A549 (cell line): ENCODE measurements around the gene TTC17. TPM values are rescaled to one million over a fixed set of nuclear protein-coding genes. Genes with fewer than 3 reads are reported as not detected.

Experiments used
- ATAC-seq, 2 experiments: fragments of 200-7000 bp in 1 of 2; fragments of >200 bp in 1 of 2; cut with Nextera tagmentation in 1 of 2; cut with Tn5 transposase in 1 of 2; 3 replicates each; pipeline versions ENCODE4 v1.8.0 to v1.9.1; 2018 to 2020; ENCODE audit warnings: mild to moderate bottlenecking in 1 of 2, moderate library complexity in 1 of 2
- CTCF ChIA-PET: fragments of 300-600 bp; sonication (Branson Sonifier 250); formaldehyde crosslinking; extraction: SDS; loops from one replicate; lab custom pipeline; 2021; ENCODE audit warnings: antibody characterized with exemption, inconsistent platforms; lab: Yijun Ruan, JAX
- POLR2A ChIA-PET: fragments of 350-600 bp; formaldehyde crosslinking; extraction: SDS; loops from one replicate; lab custom pipeline; 2021; ENCODE audit warnings: antibody characterized with exemption, inconsistent platforms; lab: Yijun Ruan, JAX
- DNase-seq, 2 experiments: peaks; one replicate each; pipeline versions ENCODE4 v3.0.0 to v3.0.0-alpha.2; 2011 to 2016; ENCODE audit warnings: low read depth in 1 of 2, low spot score in 1 of 2
- FAIRE-seq: peaks from 2 replicates; lab custom pipeline; 2011; peaks lifted over from hg19 to GRCh38; lab: Jason Lieb, UNC
- H3K27ac ChIP-seq, 2 experiments: fragments of >200 bp; sonication (Bioruptor Twin); formaldehyde crosslinking; 3 replicates each; pipeline ENCODE4 v1.5.1; 2016 to 2017
- H3K4me1 ChIP-seq: fragments of >200 bp; sonication (Bioruptor Twin); formaldehyde crosslinking; 3 replicates; pipeline ENCODE4 v1.6.1; 2016
- H3K4me2 ChIP-seq: fragments of >200 bp; sonication (Bioruptor Twin); formaldehyde crosslinking; 3 replicates; pipeline ENCODE4 v1.6.1; 2016
- H3K4me3 ChIP-seq: fragments of >200 bp; sonication (Bioruptor Twin); formaldehyde crosslinking; 3 replicates; pipeline ENCODE4 v1.5.1; 2016
- H3K9me3 ChIP-seq: fragments of >200 bp; sonication (Bioruptor Twin); formaldehyde crosslinking; 3 replicates; pipeline ENCODE4 v1.6.1; 2016
- BHLHE40 ChIP-seq: IDR thresholded peaks from 2 replicates; pipeline ENCODE4 v1.6.1; 2012; ENCODE audit warnings: low read depth, low read length, inconsistent platforms
- CBX2 ChIP-seq: fragments of 200-600 bp; sonication (generic); IDR thresholded peaks from 2 replicates; pipeline ENCODE4 v1.6.1; 2016; ENCODE audit warnings: low read depth, mild to moderate bottlenecking, borderline replicate concordance
- CEBPB ChIP-seq, 2 experiments: fragments of >200 bp in 1 of 2; sonication (Bioruptor Twin) in 1 of 2; formaldehyde crosslinking in 1 of 2; IDR thresholded peaks; 2 replicates each; pipeline ENCODE4 v1.6.1; 2012 to 2016
- CHD2 ChIP-seq: fragments of 150-350 bp; IDR thresholded peaks from 2 replicates; pipeline ENCODE4 v1.6.1; 2014; ENCODE audit warnings: low read length; ENCODE audit not compliant: partially characterized antibody
- CHD4 ChIP-seq: fragments of 200-600 bp; sonication (generic); IDR thresholded peaks from 2 replicates; pipeline ENCODE4 v1.6.1; 2016; ENCODE audit warnings: antibody characterized with exemption, mild to moderate bottlenecking, borderline replicate concordance
- EHMT2 ChIP-seq: fragments of 200-600 bp; sonication (generic); IDR thresholded peaks from 2 replicates; pipeline ENCODE4 v1.6.1; 2016; ENCODE audit warnings: antibody characterized with exemption, low read depth, mild to moderate bottlenecking, moderate library complexity
- FOSB ChIP-seq: fragments of 250-450 bp; sonication (Bioruptor Pico); IDR thresholded peaks from 2 replicates; pipeline ENCODE4 v1.5.0; 2020; ENCODE audit warnings: mild to moderate bottlenecking, moderate library complexity
- FOXS1 ChIP-seq: fragments of 250-450 bp; sonication (Bioruptor Pico); IDR thresholded peaks from 2 replicates; pipeline ENCODE4 v1.5.0; 2020; ENCODE audit warnings: mild to moderate bottlenecking, moderate library complexity
- GATA3 ChIP-seq: IDR thresholded peaks from 2 replicates; pipeline ENCODE4 v1.6.1; 2012; ENCODE audit warnings: borderline replicate concordance
- HDAC2 ChIP-seq: fragments of 200-600 bp; sonication (generic); IDR thresholded peaks from 2 replicates; pipeline ENCODE4 v1.6.1; 2016
- HEYL ChIP-seq: fragments of 250-450 bp; sonication (Bioruptor Pico); IDR thresholded peaks from 2 replicates; pipeline ENCODE4 v1.8.0; 2021; ENCODE audit warnings: mild to moderate bottlenecking, moderate library complexity
- JUN ChIP-seq, 2 experiments: fragments of >200 bp; sonication (Bioruptor Twin); formaldehyde crosslinking; IDR thresholded peaks; 2 replicates in 1 of 2; 3 replicates in 1 of 2; pipeline ENCODE4 v1.6.1; 2016 to 2017
- KDM1A ChIP-seq: fragments of 200-600 bp; sonication (generic); IDR thresholded peaks from 2 replicates; pipeline ENCODE4 v1.6.1; 2016; ENCODE audit warnings: low read depth, mild to moderate bottlenecking
- MAFK ChIP-seq: fragments of 450-650 bp; IDR thresholded peaks from 2 replicates; pipeline ENCODE4 v1.6.1; 2014; ENCODE audit not compliant: partially characterized antibody
- MAZ ChIP-seq: fragments of 150-350 bp; IDR thresholded peaks from 2 replicates; pipeline ENCODE4 v1.6.1; 2014; ENCODE audit warnings: antibody characterized with exemption, low read depth, low read length, borderline replicate concordance
- NFE2L2 ChIP-seq: fragments of 150-350 bp; conservative IDR thresholded peaks from 2 replicates; pipeline ENCODE4 v1.6.1; 2014; ENCODE audit warnings: low read length
- NPAS2 ChIP-seq: fragments of 250-450 bp; sonication (Bioruptor Pico); IDR thresholded peaks from 2 replicates; pipeline ENCODE4 v1.8.0; 2022; ENCODE audit warnings: mild to moderate bottlenecking, moderate library complexity, borderline replicate concordance
- NR3C1 ChIP-seq: fragments of >200 bp; sonication (Bioruptor Twin); formaldehyde crosslinking; IDR thresholded peaks from 3 replicates; pipeline ENCODE4 v1.6.1; 2017
- PHF8 ChIP-seq: fragments of 200-600 bp; sonication (generic); IDR thresholded peaks from 2 replicates; pipeline ENCODE4 v1.6.1; 2016; ENCODE audit warnings: low read depth, mild to moderate bottlenecking, antibody characterized with exemption, moderate library complexity, borderline replicate concordance
- POLR2AphosphoS2 ChIP-seq: conservative IDR thresholded peaks from 2 replicates; pipeline ENCODE4 v1.6.1; 2012; ENCODE audit warnings: low read length, improper control_type of control experiment, inconsistent platforms
- RAD21 ChIP-seq, 2 experiments: fragments of >200 bp in 1 of 2; sonication (Bioruptor Twin) in 1 of 2; formaldehyde crosslinking in 1 of 2; IDR thresholded peaks in 1 of 2; conservative IDR thresholded peaks in 1 of 2; 2 replicates in 1 of 2; 3 replicates in 1 of 2; pipeline ENCODE4 v1.6.1; 2012 to 2018; ENCODE audit warnings: inconsistent platforms in 1 of 2
- RFX5 ChIP-seq: fragments of 450-650 bp; IDR thresholded peaks from 2 replicates; pipeline ENCODE4 v1.7.1; 2014; ENCODE audit warnings: antibody characterized with exemption, mild to moderate bottlenecking, moderate library complexity
- SMC3 ChIP-seq: fragments of >200 bp; sonication (Bioruptor Twin); formaldehyde crosslinking; IDR thresholded peaks from 3 replicates; pipeline ENCODE4 v1.6.1; 2018; ENCODE audit warnings: inconsistent platforms
- SREBF2 ChIP-seq: fragments of 450-650 bp; IDR thresholded peaks from 2 replicates; pipeline ENCODE4 v1.6.1; 2014; ENCODE audit warnings: mild to moderate bottlenecking, moderate library complexity
- TFCP2L1 ChIP-seq: fragments of 250-450 bp; sonication (Bioruptor Pico); IDR thresholded peaks from 2 replicates; pipeline ENCODE4 v1.5.0; 2021; ENCODE audit warnings: mild to moderate bottlenecking
- ZC3H11A ChIP-seq: fragments of 450-650 bp; IDR thresholded peaks from 2 replicates; pipeline ENCODE4 v1.6.1; 2014; ENCODE audit warnings: antibody characterized with exemption, mild to moderate bottlenecking
- ZFP36 ChIP-seq: fragments of 450-650 bp; IDR thresholded peaks from 2 replicates; pipeline ENCODE4 v1.6.1; 2014; ENCODE audit warnings: borderline replicate concordance; ENCODE audit not compliant: partially characterized antibody
- ZNF302 ChIP-seq: fragments of 250-450 bp; sonication (Bioruptor Pico); IDR thresholded peaks from 2 replicates; pipeline ENCODE4 v1.9.0; 2021; ENCODE audit warnings: inconsistent platforms, mild to moderate bottlenecking, moderate library complexity
- ZSCAN20 ChIP-seq: fragments of 250-450 bp; sonication (Bioruptor Pico); IDR thresholded peaks from 2 replicates; pipeline ENCODE4 v1.8.0; 2022; ENCODE audit warnings: mild to moderate bottlenecking, moderate library complexity
- WGBS: methylation state at CpG from one replicate; pipeline ENCODE4 v1.1.6; 2017; ENCODE audit errors: missing lambda C conversion rate; 5-methylcytosine and 5-hydroxymethylcytosine counted together
- polyA plus RNA-seq, 4 experiments: library from polyadenylated mRNA; depleted of rRNA in 3 of 4; stranded (reverse); fragments of >200 nt; fragmentation: RNase III in 1 of 4; extraction: RNeasy Plus Mini Kit Qiagen cat#74134 plus additional on column Dnase treatment in 1 of 4; gene quantifications; 2 replicates in 3 of 4; 3 replicates in 1 of 4; pipeline ENCODE4 v1.2.3, GENCODE V29; 2011 to 2017
- TF ChIP-seq, protein P1 (sequence below): fragments of 450-650 bp; IDR thresholded peaks from 2 replicates; pipeline ENCODE4 v1.6.1; 2014; ENCODE audit warnings: antibody characterized with exemption
- TF ChIP-seq, protein P2 (sequence below): fragments of >200 bp; sonication (Bioruptor Twin); formaldehyde crosslinking; IDR thresholded peaks from 3 replicates; pipeline ENCODE4 v1.6.1; 2016
- TF ChIP-seq, protein P3 (sequence below): fragments of >200 bp; sonication (Bioruptor Twin); formaldehyde crosslinking; IDR thresholded peaks from 3 replicates; pipeline ENCODE4 v1.5.1; 2016
- TF ChIP-seq, protein P4 (sequence below): fragments of 250-450 bp; sonication (Bioruptor Pico); IDR thresholded peaks from 2 replicates; pipeline ENCODE4 v1.5.0; 2021; ENCODE audit warnings: mild to moderate bottlenecking, moderate library complexity, borderline replicate concordance

The TTC17 gene
- polyA plus RNA-seq, 2 of the 4 experiments (the other 2 are of a cell fraction): 28.9 to 89.4 TPM

DNA sequence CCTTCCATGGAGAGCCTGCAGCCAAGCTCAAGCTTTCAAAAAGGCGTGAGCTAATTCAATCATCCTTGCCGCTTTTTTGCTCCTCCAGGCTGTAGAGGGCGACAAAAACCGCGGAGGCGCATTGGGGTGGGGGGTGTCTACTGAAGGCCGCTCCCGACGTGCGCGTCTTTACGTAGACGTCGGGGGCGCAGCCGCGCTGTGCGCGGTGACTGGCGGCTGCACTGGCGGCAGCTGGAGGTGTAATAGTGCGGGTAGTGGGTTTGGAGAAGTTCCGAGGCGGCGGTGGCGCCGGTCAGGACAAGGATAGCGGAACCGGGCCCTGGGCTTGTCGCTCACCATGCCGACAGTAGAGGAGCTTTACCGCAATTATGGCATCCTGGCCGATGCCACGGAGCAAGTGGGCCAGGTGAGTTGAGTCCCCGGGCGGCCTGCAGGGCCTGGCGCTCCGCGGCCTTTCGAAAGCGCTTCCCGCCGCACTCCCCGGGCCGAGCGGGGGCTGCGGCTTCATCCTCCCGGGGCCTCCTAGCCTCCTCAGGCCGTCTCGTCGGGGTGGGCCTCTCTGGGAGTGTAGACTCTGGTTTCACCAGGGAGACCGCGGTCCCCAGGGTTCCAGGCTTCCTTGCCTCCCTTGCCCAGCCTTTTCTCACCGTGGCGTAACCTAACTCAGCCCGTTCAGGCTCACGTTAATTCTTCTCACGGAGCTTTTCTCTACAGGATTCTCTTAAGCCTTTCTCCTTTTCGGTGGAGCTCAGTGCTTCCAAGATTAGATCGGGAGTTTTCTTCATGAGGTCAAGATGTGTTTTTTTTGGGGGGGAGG lies 46.7 kb upstream of the TTC17 start, which contains the start of gene API5:
TSS of gene API5 (plus strand) at position 206 of the 817 bp plus-strand sequence. CDS start at position 338, 132 bp downstream.
- DNase-seq (peak; percentile 64 to 96), FAIRE-seq (peak; percentile 97), ATAC-seq (peak; percentile 99)
- WGBS: under 1% methylated on average over 32 of the region's 60 CpGs
- Histone ChIP-seq H3K4me2 (peak within 1 kb of the TSS; percentile 98), H3K4me1 (peaks cover 14% of the 10 kb centered on the region; the same call in 2 of the 3 replicates), H3K9me3 (no peaks in the 10 kb centered on the region), H3K4me3 (peak within 1 kb of the TSS; percentile 93), H3K27ac (peak within 1 kb of the TSS; percentile 84 to 93)
- ChIA-PET POLR2A (interaction anchor here (0.6 to 1.3 kb wide), 6 partner anchors 9 to 368 kb away, joined by 3 to 17 read pairs (median 4); partner anchors contain the start of genes HSD17B12 and TTC17), CTCF (interaction anchor here (0.6 to 2.9 kb wide), 23 partner anchors 10 to 268 kb away, joined by 3 to 19 read pairs (median 5); partner anchors contain the start of gene TTC17)
- TF ChIP-seq GATA3 (no peak), SREBF2 (no peak), FOXS1 (CRISPR knock-in tag) (no peak), PHF8 (peak; percentile 87), SMC3 (no peak), MAFK (no peak), ZFP36 (no peak), CHD2 (no peak), RFX5 (no peak), EHMT2 (no peak), KDM1A (no peak), NFE2L2 (no peak), ZC3H11A (no peak), NR3C1 (no peak), CEBPB (IDR thresholded peaks at IDR 0.05) (no peak), RAD21 (conservative IDR thresholded peaks at IDR 0.05 in 1 of 2, IDR thresholded peaks at IDR 0.05 in 1 of 2) (peak in 1 of 2 experiments; percentile 18; a peak in 1 of 5 replicates), CHD4 (no peak), NPAS2 (CRISPR knock-in tag) (no peak), POLR2AphosphoS2 (no peak), CBX2 (no peak), ZSCAN20 (CRISPR knock-in tag) (no peak), JUN (IDR thresholded peaks at IDR 0.05) (peak; percentile 64 to 95; a peak in 4 of 5 replicates), MAZ (no peak), HDAC2 (peak; percentile 27; the same call in 1 of the 2 replicates), ZNF302 (CRISPR knock-in tag) (no peak), BHLHE40 (no peak), TFCP2L1 (0 out of 2 replicates have a peak, but pooled peaks have one; percentile 24), FOSB (CRISPR knock-in tag) (no peak), HEYL (CRISPR knock-in tag) (no peak)
- TF ChIP-seq, protein P1, sequence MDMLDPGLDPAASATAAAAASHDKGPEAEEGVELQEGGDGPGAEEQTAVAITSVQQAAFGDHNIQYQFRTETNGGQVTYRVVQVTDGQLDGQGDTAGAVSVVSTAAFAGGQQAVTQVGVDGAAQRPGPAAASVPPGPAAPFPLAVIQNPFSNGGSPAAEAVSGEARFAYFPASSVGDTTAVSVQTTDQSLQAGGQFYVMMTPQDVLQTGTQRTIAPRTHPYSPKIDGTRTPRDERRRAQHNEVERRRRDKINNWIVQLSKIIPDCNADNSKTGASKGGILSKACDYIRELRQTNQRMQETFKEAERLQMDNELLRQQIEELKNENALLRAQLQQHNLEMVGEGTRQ: no peak
- TF ChIP-seq, protein P2, sequence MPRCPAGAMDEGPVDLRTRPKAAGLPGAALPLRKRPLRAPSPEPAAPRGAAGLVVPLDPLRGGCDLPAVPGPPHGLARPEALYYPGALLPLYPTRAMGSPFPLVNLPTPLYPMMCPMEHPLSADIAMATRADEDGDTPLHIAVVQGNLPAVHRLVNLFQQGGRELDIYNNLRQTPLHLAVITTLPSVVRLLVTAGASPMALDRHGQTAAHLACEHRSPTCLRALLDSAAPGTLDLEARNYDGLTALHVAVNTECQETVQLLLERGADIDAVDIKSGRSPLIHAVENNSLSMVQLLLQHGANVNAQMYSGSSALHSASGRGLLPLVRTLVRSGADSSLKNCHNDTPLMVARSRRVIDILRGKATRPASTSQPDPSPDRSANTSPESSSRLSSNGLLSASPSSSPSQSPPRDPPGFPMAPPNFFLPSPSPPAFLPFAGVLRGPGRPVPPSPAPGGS: peak; percentile 59; the same call in 1 of the 3 replicates
- TF ChIP-seq, protein P3, sequence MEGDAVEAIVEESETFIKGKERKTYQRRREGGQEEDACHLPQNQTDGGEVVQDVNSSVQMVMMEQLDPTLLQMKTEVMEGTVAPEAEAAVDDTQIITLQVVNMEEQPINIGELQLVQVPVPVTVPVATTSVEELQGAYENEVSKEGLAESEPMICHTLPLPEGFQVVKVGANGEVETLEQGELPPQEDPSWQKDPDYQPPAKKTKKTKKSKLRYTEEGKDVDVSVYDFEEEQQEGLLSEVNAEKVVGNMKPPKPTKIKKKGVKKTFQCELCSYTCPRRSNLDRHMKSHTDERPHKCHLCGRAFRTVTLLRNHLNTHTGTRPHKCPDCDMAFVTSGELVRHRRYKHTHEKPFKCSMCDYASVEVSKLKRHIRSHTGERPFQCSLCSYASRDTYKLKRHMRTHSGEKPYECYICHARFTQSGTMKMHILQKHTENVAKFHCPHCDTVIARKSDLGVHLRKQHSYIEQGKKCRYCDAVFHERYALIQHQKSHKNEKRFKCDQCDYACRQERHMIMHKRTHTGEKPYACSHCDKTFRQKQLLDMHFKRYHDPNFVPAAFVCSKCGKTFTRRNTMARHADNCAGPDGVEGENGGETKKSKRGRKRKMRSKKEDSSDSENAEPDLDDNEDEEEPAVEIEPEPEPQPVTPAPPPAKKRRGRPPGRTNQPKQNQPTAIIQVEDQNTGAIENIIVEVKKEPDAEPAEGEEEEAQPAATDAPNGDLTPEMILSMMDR: peak; percentile 76
- TF ChIP-seq, protein P4, sequence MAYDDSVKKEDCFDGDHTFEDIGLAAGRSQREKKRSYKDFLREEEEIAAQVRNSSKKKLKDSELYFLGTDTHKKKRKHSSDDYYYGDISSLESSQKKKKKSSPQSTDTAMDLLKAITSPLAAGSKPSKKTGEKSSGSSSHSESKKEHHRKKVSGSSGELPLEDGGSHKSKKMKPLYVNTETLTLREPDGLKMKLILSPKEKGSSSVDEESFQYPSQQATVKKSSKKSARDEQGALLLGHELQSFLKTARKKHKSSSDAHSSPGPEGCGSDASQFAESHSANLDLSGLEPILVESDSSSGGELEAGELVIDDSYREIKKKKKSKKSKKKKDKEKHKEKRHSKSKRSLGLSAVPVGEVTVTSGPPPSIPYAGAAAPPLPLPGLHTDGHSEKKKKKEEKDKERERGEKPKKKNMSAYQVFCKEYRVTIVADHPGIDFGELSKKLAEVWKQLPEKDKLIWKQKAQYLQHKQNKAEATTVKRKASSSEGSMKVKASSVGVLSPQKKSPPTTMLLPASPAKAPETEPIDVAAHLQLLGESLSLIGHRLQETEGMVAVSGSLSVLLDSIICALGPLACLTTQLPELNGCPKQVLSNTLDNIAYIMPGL (CRISPR knock-in tag): peak; percentile 64; the same call in 1 of the 2 replicates
